ENCODE data around the gene TIMM22. TPM values are rescaled to one million over a fixed set of nuclear protein-coding genes. Genes with fewer than 3 reads are reported as not detected.

The TIMM22 gene
- total RNA-seq, result 13.7 and 21.1 TPM in 2 replicates

GRCh38 chr17:996554-997344 is at the start of gene TIMM22:
Gene TIMM22 (plus strand): TSS chr17:997129. CDS start chr17:997143, 14 bp downstream.

DNA sequence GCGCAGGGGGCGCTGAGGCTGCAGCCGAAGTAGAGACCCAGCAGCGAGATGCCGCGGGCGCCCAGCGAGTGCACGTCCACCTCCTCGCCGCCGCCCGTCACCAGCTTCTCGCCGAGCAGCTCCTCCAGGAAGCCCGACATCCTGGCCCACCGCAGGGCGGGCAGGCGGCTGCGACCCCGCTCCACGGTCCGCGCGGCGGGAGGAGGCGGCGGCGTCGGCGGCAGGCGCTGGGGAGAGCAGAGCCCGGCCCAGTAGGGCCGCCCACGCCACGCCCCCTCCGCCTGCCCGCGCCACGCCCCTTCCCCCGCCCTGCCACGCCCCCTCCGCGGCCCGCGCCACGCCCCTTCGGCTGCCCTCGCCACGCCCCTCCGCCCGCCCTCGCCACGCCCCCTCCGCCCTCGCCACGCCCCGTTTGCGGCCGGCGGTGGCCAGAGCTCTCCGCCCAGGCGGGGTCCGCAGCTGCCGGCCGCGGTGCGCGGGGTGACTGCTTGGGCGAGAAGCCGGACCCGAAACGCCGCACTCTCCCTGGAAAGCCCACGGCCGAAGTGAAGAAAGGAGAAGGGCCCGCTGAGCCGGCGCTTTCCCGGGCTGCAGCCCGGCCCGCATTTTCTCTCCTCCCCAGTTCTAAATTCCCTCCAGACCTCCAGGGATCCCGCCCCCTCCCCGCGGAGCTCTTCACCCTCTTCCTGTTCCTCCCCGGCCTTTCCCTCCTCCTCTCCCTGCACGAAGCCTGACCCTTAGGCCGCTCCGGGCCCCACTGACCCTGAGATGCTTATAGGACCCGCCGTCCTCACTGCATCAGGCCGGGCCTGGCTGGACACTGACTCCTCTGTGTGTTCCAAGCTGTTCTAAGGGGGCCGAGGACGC is 17.2 kb upstream of the TIMM22 start, which contains the start of gene NXN:
Gene NXN, minus strand, starts transcription at position 238 of the 867 bp plus-strand sequence.

Small RNAs within 50 kb of the gene (small RNA-seq; reads per million reads assigned to genes)
- not detected for gene MIR3183

Other genes starting within 250 kb of the TIMM22 start
- 12.6 and 14.1 TPM in 2 replicates for gene GEMIN4, start 244.9 kb upstream of the TIMM22 start, total RNA-seq
- 31.0 and 39.5 TPM in 2 replicates for gene GLOD4, start 214.8 kb upstream of the TIMM22 start, total RNA-seq
- 10.4 and 20.8 TPM in 2 replicates for gene MRM3, start 214.8 kb upstream of the TIMM22 start, total RNA-seq
- 28.6 and 38.1 TPM in 2 replicates for gene NXN, start 17.4 kb upstream of the TIMM22 start, total RNA-seq
- gene ABR, start 182.9 kb downstream of the TIMM22 start, total RNA-seq, result 67.2 and 71.5 TPM in 2 replicates

Data from placental epithelial cell (primary cell).